Measurements from ENCODE around the gene CYP27A1.

The CYP27A1 gene

GRCh38 chr2:218849721-218850120 lies 67.8 kb downstream of the CYP27A1 start:
- no peak for DNase-seq (ENCODE audit: low read depth, low spot score)
- in situ Hi-C loops (cut with HindIII; ENCODE audit: low sequenced_read_pairs), result no loop called here
- H3K4me3 ChIP-seq (ENCODE audit: low read depth, low read length), result no peak overlapping the region
- no peak for TF ChIP-seq CTCF (IDR thresholded peaks at IDR 0.05; ENCODE audit: low read depth, low read length)

GRCh38 chr2:218850796-218851195 lies 68.8 kb downstream of the CYP27A1 start:
- no peak for TF ChIP-seq CTCF (IDR thresholded peaks at IDR 0.05; ENCODE audit: low read depth, low read length)
- in situ Hi-C loops (cut with HindIII; ENCODE audit: low sequenced_read_pairs), result no loop called here
- DNase-seq (ENCODE audit: low read depth, low spot score), result no peak
- H3K4me3 ChIP-seq (ENCODE audit: low read depth, low read length), result no peak overlapping the region

- no peak overlapping the region for H3K4me3 ChIP-seq (ENCODE audit: low read depth, low read length)
- TF ChIP-seq CTCF (IDR thresholded peaks at IDR 0.05; ENCODE audit: low read depth, low read length), result no peak
- DNase-seq (ENCODE audit: low read depth, low spot score), result no peak
- in situ Hi-C loops (cut with HindIII; ENCODE audit: low sequenced_read_pairs), result no loop called here
Observed at GRCh38 chr2:218851286-218851685, 69.3 kb downstream of the CYP27A1 start.

- in situ Hi-C loops (cut with HindIII; ENCODE audit: low sequenced_read_pairs), result no loop called here
- H3K4me3 ChIP-seq (ENCODE audit: low read depth, low read length), result no peak overlapping the region
- TF ChIP-seq CTCF (IDR thresholded peaks at IDR 0.05; ENCODE audit: low read depth, low read length), result peak; percentile 83
- peak; percentile 55 for DNase-seq (ENCODE audit: low read depth, low spot score)
Observed at GRCh38 chr2:218852911-218853667, 71.1 kb downstream of the CYP27A1 start.

GRCh38 chr2:218853766-218854165 lies 71.8 kb downstream of the CYP27A1 start:
- in situ Hi-C loops (cut with HindIII; ENCODE audit: low sequenced_read_pairs), result no loop called here
- no peak overlapping the region for H3K4me3 ChIP-seq (ENCODE audit: low read depth, low read length)

GRCh38 chr2:218854860-218855259 lies 72.9 kb downstream of the CYP27A1 start:
- in situ Hi-C loops (cut with HindIII; ENCODE audit: low sequenced_read_pairs), result no loop called here
- DNase-seq (ENCODE audit: low read depth, low spot score), result no peak
- no peak for TF ChIP-seq CTCF (IDR thresholded peaks at IDR 0.05; ENCODE audit: low read depth, low read length)

More at GRCh38 chr2:218853766-218854165, 71.8 kb downstream of the CYP27A1 start:
- peak; percentile 16 for DNase-seq (ENCODE audit: low read depth, low spot score)
- TF ChIP-seq CTCF (IDR thresholded peaks at IDR 0.05; ENCODE audit: low read depth, low read length), result no peak

More at GRCh38 chr2:218854860-218855259, 72.9 kb downstream of the CYP27A1 start:
- no peak overlapping the region for H3K4me3 ChIP-seq (ENCODE audit: low read depth, low read length)

Data from astrocyte of the spinal cord (primary cell).